Lower lobe of right lung (tissue), 2 donors: ENCODE measurements around the gene WNK4. TPM values are rescaled to one million over a fixed set of nuclear protein-coding genes. Genes with fewer than 3 reads are reported as not detected.

Experiments used
- ATAC-seq, 2 donors: fragments of 200-7000 bp; cut with Tn5 transposase; one replicate each; pipeline ENCODE4 v1.9.1; 2020 to 2022; ENCODE audit warnings: mild to moderate bottlenecking in 2 of 2, moderate library complexity in 2 of 2
- DNase-seq: peaks from one replicate; pipeline ENCODE4 v3.0.0-alpha.2; 2020
- H3K27ac ChIP-seq: fragments of 200-600 bp; one replicate; pipeline ENCODE4 v1.8.0; 2022
- H3K27me3 ChIP-seq: fragments of 200-600 bp; one replicate; pipeline ENCODE4 v1.8.0; 2022; ENCODE audit warnings: low read depth
- H3K36me3 ChIP-seq: fragments of 200-600 bp; one replicate; pipeline ENCODE4 v1.8.0; 2022; ENCODE audit warnings: mild to moderate bottlenecking
- H3K4me1 ChIP-seq: fragments of 200-600 bp; one replicate; pipeline ENCODE4 v1.8.0; 2022
- H3K4me3 ChIP-seq: fragments of 200-600 bp; one replicate; pipeline ENCODE4 v1.8.0; 2022; ENCODE audit warnings: mild to moderate bottlenecking
- H3K9me3 ChIP-seq: fragments of 200-600 bp; one replicate; pipeline ENCODE4 v1.8.0; 2022
- CTCF ChIP-seq: fragments of 200-600 bp; IDR thresholded peaks from one replicate; pipeline ENCODE4 v1.8.0; 2022; ENCODE audit warnings: antibody characterized with exemption, mild to moderate bottlenecking
- intact Hi-C: fragments of 100-400 bp; cut with DNase I; formaldehyde crosslinking; loops from one replicate; pipeline ENCODE4 v1.11.0; 2022
- total RNA-seq: library from RNA; stranded (reverse); fragmentation: NEBNext Ultra II Directional; extraction: Animal tissue kit (Norgen Biotek cat#: 25700); gene quantifications from one replicate; pipeline ENCODE4 v1.2.1, GENCODE V29; 2021
- donor health status: DM: no; HTN: yes; CAD: no; lungs with severe emphysema.

The WNK4 gene
- total RNA-seq, 1 donor from 2014 or later: 0.47 TPM

GRCh38 chr17:42803074-42803883, 22.9 kb downstream of the WNK4 start:
- intact Hi-C loops: no loop called here
- TF ChIP-seq CTCF: no peak
- DNase-seq (no peak), ATAC-seq (no peak)
- no peaks in the 10 kb centered on the region for H3K27me3 ChIP-seq
- H3K4me3 ChIP-seq: no peak overlapping the region
- no peaks in the 10 kb centered on the region for H3K9me3 ChIP-seq
- peaks cover 5% of the 10 kb centered on the region for H3K4me1 ChIP-seq
- H3K27ac ChIP-seq: no peak overlapping the region
- H3K36me3 ChIP-seq: no peaks in the 10 kb centered on the region

- TF ChIP-seq CTCF: no peak
- no peaks in the 10 kb centered on the region for H3K27me3 ChIP-seq
- intact Hi-C loops: no loop called here
- no peaks in the 10 kb centered on the region for H3K4me1 ChIP-seq
- H3K9me3 ChIP-seq: no peaks in the 10 kb centered on the region
- H3K27ac ChIP-seq: no peak overlapping the region
- no peak for DNase-seq
- H3K36me3 ChIP-seq: peaks cover 12% of the 10 kb centered on the region
- peak; percentile 84 to 89 for ATAC-seq
- H3K4me3 ChIP-seq: no peak overlapping the region
Observed at GRCh38 chr17:42804918-42805367, 24.5 kb downstream of the WNK4 start.

- ATAC-seq: no peak
- no peak for TF ChIP-seq CTCF
Observed at GRCh38 chr17:42806249-42806648, 25.8 kb downstream of the WNK4 start.

GRCh38 chr17:42809250-42809649, 28.8 kb downstream of the WNK4 start:
- Histone ChIP-seq H3K4me3 (no peak overlapping the region), H3K36me3 (peaks cover 55% of the 10 kb centered on the region), H3K27me3 (no peaks in the 10 kb centered on the region), H3K9me3 (no peaks in the 10 kb centered on the region), H3K27ac (no peak overlapping the region), H3K4me1 (no peaks in the 10 kb centered on the region)
- ATAC-seq: peak in 1 of 2 donors; percentile 45
- intact Hi-C loops: no loop called here
- no peak for TF ChIP-seq CTCF
- DNase-seq: no peak

More at GRCh38 chr17:42806249-42806648, 25.8 kb downstream of the WNK4 start:
- Histone ChIP-seq H3K4me3 (no peak overlapping the region), H3K4me1 (no peaks in the 10 kb centered on the region), H3K27ac (no peak overlapping the region), H3K27me3 (no peaks in the 10 kb centered on the region), H3K9me3 (no peaks in the 10 kb centered on the region), H3K36me3 (peaks cover 25% of the 10 kb centered on the region)
- no peak for DNase-seq
- intact Hi-C loops: no loop called here

GRCh38 chr17:42814633-42815399, 34.4 kb downstream of the WNK4 start:
- H3K9me3 ChIP-seq: no peaks in the 10 kb centered on the region
- H3K4me1 ChIP-seq: no peaks in the 10 kb centered on the region
- intact Hi-C loops: no loop called here
- H3K4me3 ChIP-seq: no peak overlapping the region
- TF ChIP-seq CTCF: no peak
- peaks cover 100% of the 10 kb centered on the region for H3K36me3 ChIP-seq
- H3K27ac ChIP-seq: peak overlapping the region; percentile 71
- ATAC-seq (peak; percentile 86 to 87), DNase-seq (no peak)
- H3K27me3 ChIP-seq: no peaks in the 10 kb centered on the region
